WTC11 (cell line): Measurements from ENCODE around the gene NR3C1. TPM values are rescaled to one million over a fixed set of nuclear protein-coding genes. Genes with fewer than 3 reads are reported as not detected.

Source experiments
- ATAC-seq: fragments of 200-7000 bp; cut with Tn5 transposase; 2 replicates; pipeline ENCODE4 v1.10.0; 2021; ENCODE audit warnings: mild to moderate bottlenecking, moderate library complexity
- CTCF ChIA-PET: fragments of 300-600 bp; sonication (Branson Sonifier 250); formaldehyde crosslinking; loops from one replicate; lab custom pipeline; 2021; ENCODE audit warnings: antibody characterized with exemption; lab: Charles Lee
- POLR2A ChIA-PET: fragments of 350-600 bp; sonication (Branson Sonifier 250); formaldehyde crosslinking; loops from one replicate; lab custom pipeline; 2021; ENCODE audit warnings: antibody characterized with exemption; lab: Charles Lee
- DNase-seq: peaks from one replicate; pipeline ENCODE4 v3.0.0; 2021; ENCODE audit warnings: low spot score
- H3K27ac Mint-ChIP-seq: 2 replicates; pipeline ENCODE4 v1.8.0; 2021; ENCODE audit warnings: mixed read lengths
- H3K27me3 Mint-ChIP-seq: 2 replicates; pipeline ENCODE4 v1.8.0; 2021; ENCODE audit warnings: low read depth, mild to moderate bottlenecking, moderate library complexity, mixed read lengths
- H3K36me3 Mint-ChIP-seq: 2 replicates; pipeline ENCODE4 v1.8.0; 2021; ENCODE audit warnings: mixed read lengths
- H3K4me1 Mint-ChIP-seq: 2 replicates; pipeline ENCODE4 v1.8.0; 2022; ENCODE audit warnings: mixed read lengths
- H3K4me3 Mint-ChIP-seq: 2 replicates; pipeline ENCODE4 v1.8.0; 2021; ENCODE audit warnings: mild to moderate bottlenecking, moderate library complexity, mixed read lengths
- H3K9me3 Mint-ChIP-seq: 2 replicates; pipeline ENCODE4 v1.8.0; 2021; ENCODE audit warnings: mixed read lengths
- FOXK1 ChIP-seq: sonication (generic); formaldehyde crosslinking; IDR thresholded peaks from 2 replicates; pipeline ENCODE4 v1.8.0; 2022; ENCODE audit warnings: mild to moderate bottlenecking, moderate library complexity, missing genetic modification reagents
- NFYB ChIP-seq: sonication (generic); formaldehyde crosslinking; conservative IDR thresholded peaks from 2 replicates; pipeline ENCODE4 v1.8.0; 2022; ENCODE audit warnings: low read depth, missing genetic modification reagents
- NR1H2 ChIP-seq: sonication (generic); formaldehyde crosslinking; IDR thresholded peaks from 2 replicates; pipeline ENCODE4 v1.9.0; 2021; ENCODE audit warnings: mild to moderate bottlenecking, moderate library complexity, missing genetic modification reagents
- TEAD1 ChIP-seq: sonication (generic); formaldehyde crosslinking; IDR thresholded peaks from 2 replicates; pipeline ENCODE4 v1.8.0; 2022; ENCODE audit warnings: mild to moderate bottlenecking, missing genetic modification reagents
- TP53 ChIP-seq: sonication (generic); formaldehyde crosslinking; IDR thresholded peaks from 2 replicates; pipeline ENCODE4 v1.8.1; 2023; ENCODE audit warnings: mild to moderate bottlenecking, missing genetic modification reagents
- ZNF138 ChIP-seq: sonication (generic); formaldehyde crosslinking; conservative IDR thresholded peaks from 2 replicates; pipeline ENCODE4 v1.8.1; 2022; ENCODE audit warnings: mild to moderate bottlenecking, moderate library complexity, missing genetic modification reagents
- ZNF396 ChIP-seq: fragments of 250-450 bp; sonication (Bioruptor Pico); IDR thresholded peaks from 2 replicates; pipeline ENCODE4 v1.8.0; 2021; ENCODE audit warnings: mild to moderate bottlenecking, moderate library complexity, borderline replicate concordance
- total RNA-seq: library from RNA; stranded (reverse); gene quantifications from 3 replicates; pipeline ENCODE4 v1.2.3, GENCODE V29; 2021
- TF ChIP-seq, protein P1 (sequence below): sonication (generic); formaldehyde crosslinking; conservative IDR thresholded peaks from 2 replicates; pipeline ENCODE4 v1.8.1; 2022; ENCODE audit warnings: mild to moderate bottlenecking, missing genetic modification reagents
- TF ChIP-seq, protein P2 (sequence below): sonication (generic); formaldehyde crosslinking; IDR thresholded peaks from 2 replicates; pipeline ENCODE4 v1.8.0; 2023; ENCODE audit warnings: mild to moderate bottlenecking, missing genetic modification reagents
- TF ChIP-seq, protein P3 (sequence below): sonication (generic); formaldehyde crosslinking; IDR thresholded peaks from 2 replicates; pipeline ENCODE4 v1.8.1; 2023; ENCODE audit warnings: mild to moderate bottlenecking, missing genetic modification reagents, moderate library complexity
- TF ChIP-seq, protein P4 (sequence below): sonication (generic); formaldehyde crosslinking; IDR thresholded peaks from 2 replicates; pipeline ENCODE4 v1.8.1; 2023; ENCODE audit warnings: mild to moderate bottlenecking, missing genetic modification reagents, borderline replicate concordance
- TF ChIP-seq, protein P5 (sequence below): fragments of 250-450 bp; sonication (Bioruptor Pico); IDR thresholded peaks from 2 replicates; pipeline ENCODE4 v1.9.0; 2021; ENCODE audit warnings: mild to moderate bottlenecking, borderline replicate concordance
- TF ChIP-seq, protein P6 (sequence below): fragments of 200-600 bp; IDR thresholded peaks from 2 replicates; pipeline ENCODE4 v1.8.0; 2022; ENCODE audit warnings: antibody characterized with exemption
- TF ChIP-seq, protein P7 (sequence below): sonication (generic); formaldehyde crosslinking; IDR thresholded peaks from 2 replicates; pipeline ENCODE4 v1.8.1; 2022; ENCODE audit warnings: mild to moderate bottlenecking, missing genetic modification reagents, moderate library complexity, borderline replicate concordance
- TF ChIP-seq, protein P8 (sequence below): sonication (generic); formaldehyde crosslinking; IDR thresholded peaks from 2 replicates; pipeline ENCODE4 v1.8.0; 2023; ENCODE audit warnings: missing genetic modification reagents

Gene NR3C1
- total RNA-seq, 1 experiment from 2014 or later = 15.0 TPM

DNA sequence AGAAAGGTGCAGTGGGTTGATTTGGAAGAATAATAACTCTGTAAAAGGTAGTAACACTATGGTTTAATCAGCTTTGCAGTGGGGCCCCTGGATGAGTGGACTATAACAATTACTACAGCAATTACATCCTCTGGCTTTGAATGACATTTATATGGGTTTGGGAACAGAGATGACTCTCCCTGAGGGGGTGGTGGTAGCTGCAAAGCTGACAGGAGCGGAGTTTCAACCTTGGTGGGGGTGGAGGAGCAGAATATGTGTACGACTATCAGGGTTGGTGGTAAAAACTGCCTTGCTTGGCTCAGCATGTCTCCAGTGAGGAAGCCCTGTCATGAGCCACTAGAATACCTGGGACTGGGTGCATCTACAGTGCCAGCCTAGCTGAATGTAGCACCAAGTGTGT lies 28.3 kb upstream of the NR3C1 start:
- POLR2A ChIA-PET = no interaction called here
- Mint-ChIP-seq H3K4me1 (peaks cover 22% of the 10 kb centered on the region), H3K36me3 (no peaks in the 10 kb centered on the region), H3K9me3 (no peaks in the 10 kb centered on the region), H3K27ac (no peak overlapping the region), H3K4me3 (no peak overlapping the region), H3K27me3 (no peaks in the 10 kb centered on the region)
- TF ChIP-seq NR1H2 (CRISPR knock-in tag) (no peak), FOXK1 (CRISPR knock-in tag) (no peak), TP53 (no peak), TEAD1 (CRISPR knock-in tag) (no peak)
- DNase-seq = no peak
- CTCF ChIA-PET = no interaction called here
- ATAC-seq = no peak

DNA sequence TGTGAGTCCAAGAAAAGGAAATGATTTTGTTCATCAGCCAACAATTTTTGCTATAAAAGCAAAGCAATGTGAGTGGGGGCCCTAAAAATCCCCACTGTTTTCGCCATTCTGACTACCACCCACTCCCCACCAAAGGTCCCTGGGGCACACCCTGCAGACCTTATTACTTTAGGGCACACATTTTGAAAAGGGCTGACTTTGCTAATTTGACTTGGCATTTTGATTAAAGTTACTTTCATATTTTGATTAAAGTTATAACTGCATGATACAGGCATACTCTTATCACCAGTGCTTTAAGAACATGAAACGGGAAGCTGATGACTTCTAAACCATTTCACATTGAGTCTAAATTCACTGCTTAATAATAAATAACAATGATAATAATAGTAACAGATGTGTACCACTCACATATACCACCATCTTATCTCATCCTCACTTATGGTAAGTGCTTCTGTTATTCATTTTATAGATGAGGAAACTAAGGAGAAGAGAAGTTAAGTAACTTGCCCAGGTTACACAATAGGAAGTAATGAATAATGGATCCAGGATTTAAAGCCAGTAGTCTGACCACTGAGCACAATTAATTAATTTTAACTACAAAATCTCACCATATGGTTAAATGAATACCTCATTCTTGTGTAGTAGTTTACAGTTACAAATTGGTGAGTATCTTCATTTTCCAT lies 25.4 kb upstream of the NR3C1 start:
- H3K4me1 Mint-ChIP-seq = peaks cover 5% of the 10 kb centered on the region
- H3K27ac Mint-ChIP-seq = no peak overlapping the region
- TF ChIP-seq ZNF138 (CRISPR knock-in tag) = no peak
- POLR2A ChIA-PET = no interaction called here
- H3K4me3 Mint-ChIP-seq = no peak overlapping the region
- no peaks in the 10 kb centered on the region for H3K9me3 Mint-ChIP-seq
- CTCF ChIA-PET = no interaction called here
- DNase-seq (no peak), ATAC-seq (no peak)
- H3K27me3 Mint-ChIP-seq = no peaks in the 10 kb centered on the region
- H3K36me3 Mint-ChIP-seq = no peaks in the 10 kb centered on the region

DNA sequence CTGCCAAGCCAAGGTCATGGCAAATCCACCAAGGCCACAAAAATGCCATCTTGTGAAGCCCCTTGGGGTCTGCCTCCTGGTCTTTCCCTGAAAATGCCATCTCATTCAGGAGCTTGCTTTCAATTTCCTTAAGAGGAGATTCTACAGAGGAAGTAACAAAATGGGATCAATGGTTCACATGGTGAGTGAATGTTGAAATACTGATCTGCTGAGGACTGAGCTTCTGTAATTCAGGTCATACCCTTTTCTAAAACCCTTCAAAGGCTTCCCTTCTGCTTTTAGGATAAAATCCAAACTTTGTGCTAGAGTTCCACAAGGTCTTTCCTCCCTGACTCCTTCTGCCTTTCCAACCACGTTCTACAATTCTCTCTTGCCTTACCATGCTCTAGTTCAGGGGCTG lies 24.7 kb upstream of the NR3C1 start:
- DNase-seq (no peak), ATAC-seq (no peak)
- CTCF ChIA-PET = no interaction called here
- Mint-ChIP-seq H3K36me3 (no peaks in the 10 kb centered on the region), H3K4me1 (no peaks in the 10 kb centered on the region), H3K27me3 (no peaks in the 10 kb centered on the region), H3K27ac (no peak overlapping the region; the same call in 1 of the 2 replicates), H3K4me3 (no peak overlapping the region), H3K9me3 (no peaks in the 10 kb centered on the region)
- POLR2A ChIA-PET = no interaction called here
- TF ChIP-seq NFYB = no peak
- TF ChIP-seq, protein P1, sequence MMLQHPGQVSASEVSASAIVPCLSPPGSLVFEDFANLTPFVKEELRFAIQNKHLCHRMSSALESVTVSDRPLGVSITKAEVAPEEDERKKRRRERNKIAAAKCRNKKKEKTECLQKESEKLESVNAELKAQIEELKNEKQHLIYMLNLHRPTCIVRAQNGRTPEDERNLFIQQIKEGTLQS = no peak
- TF ChIP-seq, protein P2, sequence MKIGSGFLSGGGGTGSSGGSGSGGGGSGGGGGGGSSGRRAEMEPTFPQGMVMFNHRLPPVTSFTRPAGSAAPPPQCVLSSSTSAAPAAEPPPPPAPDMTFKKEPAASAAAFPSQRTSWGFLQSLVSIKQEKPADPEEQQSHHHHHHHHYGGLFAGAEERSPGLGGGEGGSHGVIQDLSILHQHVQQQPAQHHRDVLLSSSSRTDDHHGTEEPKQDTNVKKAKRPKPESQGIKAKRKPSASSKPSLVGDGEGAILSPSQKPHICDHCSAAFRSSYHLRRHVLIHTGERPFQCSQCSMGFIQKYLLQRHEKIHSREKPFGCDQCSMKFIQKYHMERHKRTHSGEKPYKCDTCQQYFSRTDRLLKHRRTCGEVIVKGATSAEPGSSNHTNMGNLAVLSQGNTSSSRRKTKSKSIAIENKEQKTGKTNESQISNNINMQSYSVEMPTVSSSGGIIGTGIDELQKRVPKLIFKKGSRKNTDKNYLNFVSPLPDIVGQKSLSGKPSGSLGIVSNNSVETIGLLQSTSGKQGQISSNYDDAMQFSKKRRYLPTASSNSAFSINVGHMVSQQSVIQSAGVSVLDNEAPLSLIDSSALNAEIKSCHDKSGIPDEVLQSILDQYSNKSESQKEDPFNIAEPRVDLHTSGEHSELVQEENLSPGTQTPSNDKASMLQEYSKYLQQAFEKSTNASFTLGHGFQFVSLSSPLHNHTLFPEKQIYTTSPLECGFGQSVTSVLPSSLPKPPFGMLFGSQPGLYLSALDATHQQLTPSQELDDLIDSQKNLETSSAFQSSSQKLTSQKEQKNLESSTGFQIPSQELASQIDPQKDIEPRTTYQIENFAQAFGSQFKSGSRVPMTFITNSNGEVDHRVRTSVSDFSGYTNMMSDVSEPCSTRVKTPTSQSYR = no peak
- TF ChIP-seq, protein P3, sequence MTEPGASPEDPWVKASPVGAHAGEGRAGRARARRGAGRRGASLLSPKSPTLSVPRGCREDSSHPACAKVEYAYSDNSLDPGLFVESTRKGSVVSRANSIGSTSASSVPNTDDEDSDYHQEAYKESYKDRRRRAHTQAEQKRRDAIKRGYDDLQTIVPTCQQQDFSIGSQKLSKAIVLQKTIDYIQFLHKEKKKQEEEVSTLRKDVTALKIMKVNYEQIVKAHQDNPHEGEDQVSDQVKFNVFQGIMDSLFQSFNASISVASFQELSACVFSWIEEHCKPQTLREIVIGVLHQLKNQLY = no peak
- TF ChIP-seq, protein P4, sequence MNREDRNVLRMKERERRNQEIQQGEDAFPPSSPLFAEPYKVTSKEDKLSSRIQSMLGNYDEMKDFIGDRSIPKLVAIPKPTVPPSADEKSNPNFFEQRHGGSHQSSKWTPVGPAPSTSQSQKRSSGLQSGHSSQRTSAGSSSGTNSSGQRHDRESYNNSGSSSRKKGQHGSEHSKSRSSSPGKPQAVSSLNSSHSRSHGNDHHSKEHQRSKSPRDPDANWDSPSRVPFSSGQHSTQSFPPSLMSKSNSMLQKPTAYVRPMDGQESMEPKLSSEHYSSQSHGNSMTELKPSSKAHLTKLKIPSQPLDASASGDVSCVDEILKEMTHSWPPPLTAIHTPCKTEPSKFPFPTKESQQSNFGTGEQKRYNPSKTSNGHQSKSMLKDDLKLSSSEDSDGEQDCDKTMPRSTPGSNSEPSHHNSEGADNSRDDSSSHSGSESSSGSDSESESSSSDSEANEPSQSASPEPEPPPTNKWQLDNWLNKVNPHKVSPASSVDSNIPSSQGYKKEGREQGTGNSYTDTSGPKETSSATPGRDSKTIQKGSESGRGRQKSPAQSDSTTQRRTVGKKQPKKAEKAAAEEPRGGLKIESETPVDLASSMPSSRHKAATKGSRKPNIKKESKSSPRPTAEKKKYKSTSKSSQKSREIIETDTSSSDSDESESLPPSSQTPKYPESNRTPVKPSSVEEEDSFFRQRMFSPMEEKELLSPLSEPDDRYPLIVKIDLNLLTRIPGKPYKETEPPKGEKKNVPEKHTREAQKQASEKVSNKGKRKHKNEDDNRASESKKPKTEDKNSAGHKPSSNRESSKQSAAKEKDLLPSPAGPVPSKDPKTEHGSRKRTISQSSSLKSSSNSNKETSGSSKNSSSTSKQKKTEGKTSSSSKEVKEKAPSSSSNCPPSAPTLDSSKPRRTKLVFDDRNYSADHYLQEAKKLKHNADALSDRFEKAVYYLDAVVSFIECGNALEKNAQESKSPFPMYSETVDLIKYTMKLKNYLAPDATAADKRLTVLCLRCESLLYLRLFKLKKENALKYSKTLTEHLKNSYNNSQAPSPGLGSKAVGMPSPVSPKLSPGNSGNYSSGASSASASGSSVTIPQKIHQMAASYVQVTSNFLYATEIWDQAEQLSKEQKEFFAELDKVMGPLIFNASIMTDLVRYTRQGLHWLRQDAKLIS = no peak
- TF ChIP-seq ZNF396 = no peak
- TF ChIP-seq, protein P5, sequence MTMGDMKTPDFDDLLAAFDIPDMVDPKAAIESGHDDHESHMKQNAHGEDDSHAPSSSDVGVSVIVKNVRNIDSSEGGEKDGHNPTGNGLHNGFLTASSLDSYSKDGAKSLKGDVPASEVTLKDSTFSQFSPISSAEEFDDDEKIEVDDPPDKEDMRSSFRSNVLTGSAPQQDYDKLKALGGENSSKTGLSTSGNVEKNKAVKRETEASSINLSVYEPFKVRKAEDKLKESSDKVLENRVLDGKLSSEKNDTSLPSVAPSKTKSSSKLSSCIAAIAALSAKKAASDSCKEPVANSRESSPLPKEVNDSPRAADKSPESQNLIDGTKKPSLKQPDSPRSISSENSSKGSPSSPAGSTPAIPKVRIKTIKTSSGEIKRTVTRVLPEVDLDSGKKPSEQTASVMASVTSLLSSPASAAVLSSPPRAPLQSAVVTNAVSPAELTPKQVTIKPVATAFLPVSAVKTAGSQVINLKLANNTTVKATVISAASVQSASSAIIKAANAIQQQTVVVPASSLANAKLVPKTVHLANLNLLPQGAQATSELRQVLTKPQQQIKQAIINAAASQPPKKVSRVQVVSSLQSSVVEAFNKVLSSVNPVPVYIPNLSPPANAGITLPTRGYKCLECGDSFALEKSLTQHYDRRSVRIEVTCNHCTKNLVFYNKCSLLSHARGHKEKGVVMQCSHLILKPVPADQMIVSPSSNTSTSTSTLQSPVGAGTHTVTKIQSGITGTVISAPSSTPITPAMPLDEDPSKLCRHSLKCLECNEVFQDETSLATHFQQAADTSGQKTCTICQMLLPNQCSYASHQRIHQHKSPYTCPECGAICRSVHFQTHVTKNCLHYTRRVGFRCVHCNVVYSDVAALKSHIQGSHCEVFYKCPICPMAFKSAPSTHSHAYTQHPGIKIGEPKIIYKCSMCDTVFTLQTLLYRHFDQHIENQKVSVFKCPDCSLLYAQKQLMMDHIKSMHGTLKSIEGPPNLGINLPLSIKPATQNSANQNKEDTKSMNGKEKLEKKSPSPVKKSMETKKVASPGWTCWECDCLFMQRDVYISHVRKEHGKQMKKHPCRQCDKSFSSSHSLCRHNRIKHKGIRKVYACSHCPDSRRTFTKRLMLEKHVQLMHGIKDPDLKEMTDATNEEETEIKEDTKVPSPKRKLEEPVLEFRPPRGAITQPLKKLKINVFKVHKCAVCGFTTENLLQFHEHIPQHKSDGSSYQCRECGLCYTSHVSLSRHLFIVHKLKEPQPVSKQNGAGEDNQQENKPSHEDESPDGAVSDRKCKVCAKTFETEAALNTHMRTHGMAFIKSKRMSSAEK (CRISPR knock-in tag) = no peak
- TF ChIP-seq, protein P6, sequence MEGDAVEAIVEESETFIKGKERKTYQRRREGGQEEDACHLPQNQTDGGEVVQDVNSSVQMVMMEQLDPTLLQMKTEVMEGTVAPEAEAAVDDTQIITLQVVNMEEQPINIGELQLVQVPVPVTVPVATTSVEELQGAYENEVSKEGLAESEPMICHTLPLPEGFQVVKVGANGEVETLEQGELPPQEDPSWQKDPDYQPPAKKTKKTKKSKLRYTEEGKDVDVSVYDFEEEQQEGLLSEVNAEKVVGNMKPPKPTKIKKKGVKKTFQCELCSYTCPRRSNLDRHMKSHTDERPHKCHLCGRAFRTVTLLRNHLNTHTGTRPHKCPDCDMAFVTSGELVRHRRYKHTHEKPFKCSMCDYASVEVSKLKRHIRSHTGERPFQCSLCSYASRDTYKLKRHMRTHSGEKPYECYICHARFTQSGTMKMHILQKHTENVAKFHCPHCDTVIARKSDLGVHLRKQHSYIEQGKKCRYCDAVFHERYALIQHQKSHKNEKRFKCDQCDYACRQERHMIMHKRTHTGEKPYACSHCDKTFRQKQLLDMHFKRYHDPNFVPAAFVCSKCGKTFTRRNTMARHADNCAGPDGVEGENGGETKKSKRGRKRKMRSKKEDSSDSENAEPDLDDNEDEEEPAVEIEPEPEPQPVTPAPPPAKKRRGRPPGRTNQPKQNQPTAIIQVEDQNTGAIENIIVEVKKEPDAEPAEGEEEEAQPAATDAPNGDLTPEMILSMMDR = no peak
- TF ChIP-seq, protein P7, sequence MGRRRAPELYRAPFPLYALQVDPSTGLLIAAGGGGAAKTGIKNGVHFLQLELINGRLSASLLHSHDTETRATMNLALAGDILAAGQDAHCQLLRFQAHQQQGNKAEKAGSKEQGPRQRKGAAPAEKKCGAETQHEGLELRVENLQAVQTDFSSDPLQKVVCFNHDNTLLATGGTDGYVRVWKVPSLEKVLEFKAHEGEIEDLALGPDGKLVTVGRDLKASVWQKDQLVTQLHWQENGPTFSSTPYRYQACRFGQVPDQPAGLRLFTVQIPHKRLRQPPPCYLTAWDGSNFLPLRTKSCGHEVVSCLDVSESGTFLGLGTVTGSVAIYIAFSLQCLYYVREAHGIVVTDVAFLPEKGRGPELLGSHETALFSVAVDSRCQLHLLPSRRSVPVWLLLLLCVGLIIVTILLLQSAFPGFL (CRISPR knock-in tag) = no peak
- TF ChIP-seq, protein P8, sequence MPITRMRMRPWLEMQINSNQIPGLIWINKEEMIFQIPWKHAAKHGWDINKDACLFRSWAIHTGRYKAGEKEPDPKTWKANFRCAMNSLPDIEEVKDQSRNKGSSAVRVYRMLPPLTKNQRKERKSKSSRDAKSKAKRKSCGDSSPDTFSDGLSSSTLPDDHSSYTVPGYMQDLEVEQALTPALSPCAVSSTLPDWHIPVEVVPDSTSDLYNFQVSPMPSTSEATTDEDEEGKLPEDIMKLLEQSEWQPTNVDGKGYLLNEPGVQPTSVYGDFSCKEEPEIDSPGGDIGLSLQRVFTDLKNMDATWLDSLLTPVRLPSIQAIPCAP (CRISPR knock-in tag) = no peak
- no peak for TF ChIP-seq NR1H2 (CRISPR knock-in tag)
